Prostate gland (tissue), 2 donors: ENCODE results near the gene LEPR. TPM values are rescaled to one million over a fixed set of nuclear protein-coding genes. Genes with fewer than 3 reads are reported as not detected.
"Not testable (repeated sequence)": the region's sequence is repeated elsewhere in the genome, so short reads cannot be mapped to it uniquely, and the experiment has no call there.

ENCODE experiments used
- DNase-seq: peaks from one replicate; pipeline ENCODE4 v3.0.0-alpha.2; 2019; ENCODE audit warnings: low spot score
- H3K27ac ChIP-seq, 2 donors: fragments of 200-600 bp; sonication (generic); 2 replicates each; pipeline ENCODE4 v1.5.1; 2017 to 2019
- H3K27me3 ChIP-seq: fragments of 200-600 bp; sonication (generic); replicated peaks from 2 replicates; pipeline ENCODE4 v1.5.1; 2019; ENCODE audit not compliant: insufficient read depth
- H3K36me3 ChIP-seq, 2 donors: fragments of 200-600 bp; sonication (generic); 1 replicate in 1 of 2; 2 replicates in 1 of 2; pipeline versions ENCODE4 v1.5.1 to v1.8.1; 2017 to 2019
- H3K4me1 ChIP-seq: fragments of 200-600 bp; sonication (generic); replicated peaks from 2 replicates; pipeline ENCODE4 v1.5.1; 2019
- H3K4me3 ChIP-seq, 2 donors: fragments of 200-600 bp; sonication (generic); 2 replicates each; pipeline ENCODE4 v1.5.1; 2017 to 2019
- H3K9me3 ChIP-seq: fragments of 200-600 bp; sonication (generic); 2 replicates; pipeline ENCODE4 v1.5.1; 2017
- CTCF ChIP-seq, 4 experiments: fragments of 200-600 bp in 2 of 4; fragments of 450-650 bp in 2 of 4; sonication (generic) in 2 of 4; IDR thresholded peaks; 1 replicate in 3 of 4; 2 replicates in 1 of 4; pipeline ENCODE4 v1.5.1; 2016 to 2019; ENCODE audit warnings: antibody characterized with exemption in 4 of 4, mild to moderate bottlenecking in 2 of 4, moderate library complexity in 2 of 4
- POLR2A ChIP-seq: fragments of 450-650 bp; IDR thresholded peaks from one replicate; pipeline ENCODE4 v1.6.1; 2016; ENCODE audit warnings: antibody characterized with exemption, mild to moderate bottlenecking
- POLR2AphosphoS5 ChIP-seq: sonication (generic); formaldehyde crosslinking; IDR thresholded peaks from one replicate; pipeline ENCODE4 v1.6.1; 2017; ENCODE audit warnings: antibody characterized with exemption
- WGBS: methylation state at CpG from one replicate; pipeline ENCODE4 v1.1.5; 2018; 5-methylcytosine and 5-hydroxymethylcytosine counted together
- intact Hi-C: fragments of 100-400 bp; cut with DNase I; formaldehyde crosslinking; loops from one replicate; pipeline ENCODE4 v1.14.2; 2022
- total RNA-seq, 2 donors: library from RNA; depleted of rRNA; stranded (reverse); fragments of >200 nt; gene quantifications; one replicate each; pipeline ENCODE4 v1.1.0, GENCODE V29; 2016

The LEPR gene
- total RNA-seq, 2 donors from 2014 or later: 5.6 to 13.9 TPM

GRCh38 chr1:65445837-65446236 is 25.4 kb downstream of the LEPR start:
- Histone ChIP-seq H3K27me3 (no peaks in the 10 kb centered on the region), H3K4me3 (no peak overlapping the region), H3K4me1 (no peaks in the 10 kb centered on the region), H3K36me3 (no peaks in the 10 kb centered on the region), H3K27ac (no peak overlapping the region), H3K9me3 (no peaks in the 10 kb centered on the region)
- intact Hi-C loops: no loop called here
- 100% methylated on average over 1 of the region's 1 CpG for WGBS
- no peak for DNase-seq
- no peak for TF ChIP-seq POLR2A
- no peak for TF ChIP-seq POLR2AphosphoS5
- no peak for TF ChIP-seq CTCF (IDR thresholded peaks at IDR 0.05)

GRCh38 chr1:65449214-65449823 is 28.9 kb downstream of the LEPR start:
- intact Hi-C loops: no loop called here
- Histone ChIP-seq H3K4me1 (no peaks in the 10 kb centered on the region), H3K4me3 (no peak overlapping the region), H3K27me3 (no peaks in the 10 kb centered on the region), H3K27ac (no peak overlapping the region), H3K36me3 (no peaks in the 10 kb centered on the region), H3K9me3 (no peaks in the 10 kb centered on the region)
- no peak for DNase-seq
- 78% methylated on average over 4 of the region's 4 CpGs for WGBS
- TF ChIP-seq CTCF (IDR thresholded peaks at IDR 0.05): no peak
- no peak for TF ChIP-seq POLR2AphosphoS5
- TF ChIP-seq POLR2A: no peak

GRCh38 chr1:65455678-65456077 is 35.2 kb downstream of the LEPR start:
- H3K27ac ChIP-seq, H3K4me3 ChIP-seq, H3K4me1 ChIP-seq, H3K27me3 ChIP-seq, H3K9me3 ChIP-seq, intact Hi-C loops, H3K36me3 ChIP-seq, DNase-seq: not testable (repeated sequence)
- 74% methylated on average over 9 of the region's 10 CpGs for WGBS

- H3K36me3 ChIP-seq: no peaks in the 10 kb centered on the region
- H3K9me3 ChIP-seq: no peaks in the 10 kb centered on the region
- TF ChIP-seq POLR2AphosphoS5 (no peak), POLR2A (no peak), CTCF (IDR thresholded peaks at IDR 0.05) (no peak)
- H3K4me1 ChIP-seq: no peaks in the 10 kb centered on the region
- DNase-seq: no peak
- no peak overlapping the region for H3K4me3 ChIP-seq
- H3K27me3 ChIP-seq: no peaks in the 10 kb centered on the region
- intact Hi-C loops: no loop called here
- no peak overlapping the region for H3K27ac ChIP-seq
These were observed 36.0 kb downstream of the LEPR start for GRCh38 chr1:65456481-65456880.

GRCh38 chr1:65457868-65458267 is 37.4 kb downstream of the LEPR start:
- no peaks in the 10 kb centered on the region for H3K9me3 ChIP-seq
- H3K4me3 ChIP-seq: no peak overlapping the region
- no peaks in the 10 kb centered on the region for H3K4me1 ChIP-seq
- intact Hi-C loops: no loop called here
- TF ChIP-seq CTCF (IDR thresholded peaks at IDR 0.05) (no peak), POLR2AphosphoS5 (no peak), POLR2A (no peak)
- no peaks in the 10 kb centered on the region for H3K36me3 ChIP-seq
- no peak overlapping the region for H3K27ac ChIP-seq
- H3K27me3 ChIP-seq: no peaks in the 10 kb centered on the region
- no peak for DNase-seq
